Ovary (tissue), 10 donors: ENCODE measurements around the gene SF3B4. TPM values are rescaled to one million over a fixed set of nuclear protein-coding genes. Genes with fewer than 3 reads are reported as not detected.
A peak's percentile ranks its signal among the peaks of the same experiment; 100 is the strongest.

Experiments used
- DNase-seq, 5 donors: peaks; one replicate each; pipeline ENCODE4 v3.0.0-alpha.2; 2019 to 2020
- H3K27ac ChIP-seq, 2 donors: fragments of 200-600 bp; one replicate each; pipeline versions ENCODE4 v1.5.1 to v1.8.0; 2019 to 2022
- H3K27me3 ChIP-seq: fragments of 200-600 bp; one replicate; pipeline ENCODE4 v1.8.0; 2022
- H3K36me3 ChIP-seq: fragments of 200-600 bp; sonication (generic); one replicate; pipeline ENCODE4 v1.5.1; 2019
- H3K4me1 ChIP-seq: one replicate; pipeline ENCODE4 v1.8.1; 2013; ENCODE audit warnings: mild to moderate bottlenecking, moderate library complexity; ENCODE audit not compliant: insufficient read depth
- H3K4me3 ChIP-seq: fragments of 200-600 bp; sonication (generic); one replicate; pipeline ENCODE4 v1.5.1; 2017
- H3K9me3 ChIP-seq, 2 donors: fragments of 200-600 bp in 1 of 2; sonication (generic) in 1 of 2; one replicate each; pipeline versions ENCODE4 v1.5.1 to v1.8.1; 2013 to 2019; ENCODE audit warnings: mild to moderate bottlenecking in 1 of 2, moderate library complexity in 1 of 2
- EP300 ChIP-seq: sonication (generic); formaldehyde crosslinking; IDR thresholded peaks from one replicate; pipeline ENCODE4 v1.6.1; 2017; ENCODE audit warnings: antibody characterized with exemption
- POLR2A ChIP-seq: fragments of 450-650 bp; IDR thresholded peaks from one replicate; pipeline ENCODE4 v1.6.1; 2017; ENCODE audit warnings: antibody characterized with exemption, mild to moderate bottlenecking, moderate library complexity
- WGBS, 3 donors: extraction: QIAGEN DNeasy Blood & Tissue Kit in 1 of 3; methylation state at CpG; one replicate each; pipeline versions ENCODE4 v1.1.5 to v1.1.7; 2013 to 2017; 5-methylcytosine and 5-hydroxymethylcytosine counted together
- intact Hi-C, 4 donors: fragments of 100-400 bp; cut with DNase I; formaldehyde crosslinking; loops; one replicate each; pipeline versions ENCODE4 v1.11.0 to v1.15.1; 2022 to 2023
- long read RNA-seq, 3 donors: library from polyadenylated mRNA in 2 of 3; unstranded in 2 of 3; transcript quantifications; one replicate each; pipeline ENCODE4 v2.0.0 and lab custom pipeline, GENCODE V29; 2021 to 2026
- polyA plus RNA-seq, 2 donors: library from polyadenylated mRNA; stranded (reverse); fragments of 200-250 nt in 1 of 2; fragments of 350-450 nt in 1 of 2; fragmentation: Illumina TruSeq in 1 of 2; extraction: RNeasy Lipid Tissue Mini Kit (QIAGEN cat#74804) in 1 of 2; gene quantifications; one replicate each; pipeline ENCODE4 v1.2.3, GENCODE V29; 2013 to 2014
- total RNA-seq, 7 donors: library from RNA; depleted of rRNA in 2 of 7; stranded (reverse); fragments of >200 nt in 2 of 7; fragmentation: NEBNext Ultra II Directional in 3 of 7; extraction: Animal tissue kit (Norgen Biotek cat#: 25700) in 3 of 7; gene quantifications; one replicate each; pipeline versions ENCODE4 v1.1.0 to v1.2.4, GENCODE V29; 2016 to 2023
- TF ChIP-seq, protein P1 (sequence below), 3 donors: fragments of 450-650 bp in 2 of 3; fragments of 200-600 bp in 1 of 3; IDR thresholded peaks; one replicate each; pipeline versions ENCODE4 v1.5.1 to v1.8.0; 2016 to 2022; ENCODE audit warnings: antibody characterized with exemption in 3 of 3, mild to moderate bottlenecking in 1 of 3
- donor health status: DM: no; HTN: no; CAD: no; lungs with moderate emphysema.
- donor health status: DM: no; HTN: no; CAD: no.
- donor health status: Bipolar disorder and iron deficiency.
- donor health status: DM: yes; HTN: yes; CAD: no.
- donor health status: DM: no; HTN: no; CAD: no.
- donor health status: DM: yes; HTN: yes; CAD: no.

Gene SF3B4, protein sequence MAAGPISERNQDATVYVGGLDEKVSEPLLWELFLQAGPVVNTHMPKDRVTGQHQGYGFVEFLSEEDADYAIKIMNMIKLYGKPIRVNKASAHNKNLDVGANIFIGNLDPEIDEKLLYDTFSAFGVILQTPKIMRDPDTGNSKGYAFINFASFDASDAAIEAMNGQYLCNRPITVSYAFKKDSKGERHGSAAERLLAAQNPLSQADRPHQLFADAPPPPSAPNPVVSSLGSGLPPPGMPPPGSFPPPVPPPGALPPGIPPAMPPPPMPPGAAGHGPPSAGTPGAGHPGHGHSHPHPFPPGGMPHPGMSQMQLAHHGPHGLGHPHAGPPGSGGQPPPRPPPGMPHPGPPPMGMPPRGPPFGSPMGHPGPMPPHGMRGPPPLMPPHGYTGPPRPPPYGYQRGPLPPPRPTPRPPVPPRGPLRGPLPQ
- total RNA-seq, result 10 to 100 TPM in 5 of 7 donors, 1 to 10 TPM in 2; 9.2 to 70.2 (median 57.8) TPM
- polyA plus RNA-seq, result 10 to 100 TPM; 35.8 to 91.4 TPM
- long read RNA-seq, donor 1, transcript SF3B4-201 (6 exons, 2,085 nt), result major isoform, 112 of 120 reads
- long read RNA-seq, donor 1, partial matches to known transcripts, result 8 of 120 reads
- long read RNA-seq, donor 1, other reads (novel, unspliced or antisense), result 0 of 120 reads
- long read RNA-seq, donor 2, transcript SF3B4-201 (6 exons, 2,085 nt), result major isoform, 36 of 56 reads
- long read RNA-seq, donor 2, partial matches to known transcripts, result 20 of 56 reads
- long read RNA-seq, donor 2, other reads (novel, unspliced or antisense), result 0 of 56 reads
- long read RNA-seq, donor 3, transcript SF3B4-201 (6 exons, 2,085 nt), result major isoform, 86 of 95 reads
- long read RNA-seq, donor 3, partial matches to known transcripts, result 5 of 95 reads
- long read RNA-seq, donor 3, other reads (novel, unspliced or antisense), result 4 of 95 reads

DNA sequence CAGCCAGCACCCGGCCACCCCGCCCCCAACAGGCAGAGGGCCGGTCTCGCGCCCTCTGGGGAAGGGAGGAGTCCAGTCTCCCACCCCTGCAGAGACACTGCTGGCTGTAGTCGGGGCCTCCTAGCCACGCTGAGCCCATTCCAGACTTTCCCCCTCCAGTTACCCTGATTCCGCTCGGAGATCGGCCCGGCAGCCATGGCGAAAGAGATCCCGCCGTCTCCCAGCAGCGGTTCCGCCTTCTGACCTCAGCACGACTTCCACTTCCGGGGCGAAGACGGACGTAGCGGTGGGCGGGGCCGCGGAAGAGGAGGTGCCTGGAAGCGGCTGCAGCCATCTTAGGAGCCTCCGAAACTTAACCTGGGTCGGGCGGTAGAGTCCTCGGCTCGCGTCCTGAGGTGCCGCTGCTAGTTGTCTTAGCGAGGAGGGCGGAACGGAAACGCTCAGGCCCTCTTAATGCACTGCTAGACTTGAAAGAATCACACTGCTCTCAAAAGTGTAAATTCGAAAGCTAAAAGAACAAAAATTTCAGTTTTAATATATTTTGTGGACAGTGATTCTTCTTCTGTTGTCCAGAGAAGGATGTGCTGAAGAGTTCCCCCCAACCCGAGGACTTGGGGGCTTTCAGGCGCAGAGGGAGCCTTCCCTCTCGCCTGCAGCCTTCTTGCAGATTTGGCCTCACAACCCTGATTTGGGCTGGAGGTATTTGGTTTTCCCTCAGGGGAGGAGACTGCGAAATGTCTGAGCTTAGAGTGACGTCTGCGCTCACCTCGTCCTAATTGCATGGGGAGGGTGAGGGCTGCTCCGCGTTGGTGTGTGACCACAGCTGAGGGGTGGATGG is at the start of gene SF3B4:
SF3B4 (minus strand) TSS at position 241 of the 838 bp plus-strand sequence; CDS start at position 197, 44 bp downstream.
- intact Hi-C loops, result no loop called here
- peak; percentile 95 to 97 (median 96) for DNase-seq
- Histone ChIP-seq H3K27ac (peak within 1 kb of the TSS; percentile 63 to 91), H3K9me3 (no peaks in the 10 kb centered on the region), H3K4me1 (peaks cover 16% of the 10 kb centered on the region), H3K36me3 (no peaks in the 10 kb centered on the region), H3K27me3 (no peaks in the 10 kb centered on the region), H3K4me3 (peak within 1 kb of the TSS; percentile 80)
- WGBS, 3 donors, result 0% methylated on average over 47 of the region's 47 CpGs
- peak; percentile 99 for TF ChIP-seq POLR2A
- TF ChIP-seq, protein P1, sequence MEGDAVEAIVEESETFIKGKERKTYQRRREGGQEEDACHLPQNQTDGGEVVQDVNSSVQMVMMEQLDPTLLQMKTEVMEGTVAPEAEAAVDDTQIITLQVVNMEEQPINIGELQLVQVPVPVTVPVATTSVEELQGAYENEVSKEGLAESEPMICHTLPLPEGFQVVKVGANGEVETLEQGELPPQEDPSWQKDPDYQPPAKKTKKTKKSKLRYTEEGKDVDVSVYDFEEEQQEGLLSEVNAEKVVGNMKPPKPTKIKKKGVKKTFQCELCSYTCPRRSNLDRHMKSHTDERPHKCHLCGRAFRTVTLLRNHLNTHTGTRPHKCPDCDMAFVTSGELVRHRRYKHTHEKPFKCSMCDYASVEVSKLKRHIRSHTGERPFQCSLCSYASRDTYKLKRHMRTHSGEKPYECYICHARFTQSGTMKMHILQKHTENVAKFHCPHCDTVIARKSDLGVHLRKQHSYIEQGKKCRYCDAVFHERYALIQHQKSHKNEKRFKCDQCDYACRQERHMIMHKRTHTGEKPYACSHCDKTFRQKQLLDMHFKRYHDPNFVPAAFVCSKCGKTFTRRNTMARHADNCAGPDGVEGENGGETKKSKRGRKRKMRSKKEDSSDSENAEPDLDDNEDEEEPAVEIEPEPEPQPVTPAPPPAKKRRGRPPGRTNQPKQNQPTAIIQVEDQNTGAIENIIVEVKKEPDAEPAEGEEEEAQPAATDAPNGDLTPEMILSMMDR (IDR thresholded peaks at IDR 0.05), result peak in 1 of 3 donors; percentile 15
- no peak for TF ChIP-seq EP300

DNA sequence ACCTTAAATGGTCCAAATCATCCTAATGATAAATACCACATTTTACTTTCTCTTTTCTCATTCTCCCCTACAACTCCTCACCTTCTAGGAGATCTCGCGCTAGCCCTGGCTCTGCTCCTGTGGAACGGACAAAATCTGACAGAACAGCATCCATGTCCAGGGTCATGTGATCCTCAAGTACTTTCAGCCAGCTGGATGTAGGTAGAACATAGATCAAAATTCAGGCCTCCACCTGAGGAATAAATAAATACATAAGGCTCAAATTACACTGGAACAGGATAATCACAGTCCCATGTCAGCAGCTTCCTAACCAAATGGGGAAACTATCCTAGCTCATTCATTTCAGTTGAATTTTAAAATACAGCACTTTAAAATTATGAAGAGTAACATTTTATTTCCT is 49.7 kb upstream of the SF3B4 start:
- intact Hi-C loops, result no loop called here

DNA sequence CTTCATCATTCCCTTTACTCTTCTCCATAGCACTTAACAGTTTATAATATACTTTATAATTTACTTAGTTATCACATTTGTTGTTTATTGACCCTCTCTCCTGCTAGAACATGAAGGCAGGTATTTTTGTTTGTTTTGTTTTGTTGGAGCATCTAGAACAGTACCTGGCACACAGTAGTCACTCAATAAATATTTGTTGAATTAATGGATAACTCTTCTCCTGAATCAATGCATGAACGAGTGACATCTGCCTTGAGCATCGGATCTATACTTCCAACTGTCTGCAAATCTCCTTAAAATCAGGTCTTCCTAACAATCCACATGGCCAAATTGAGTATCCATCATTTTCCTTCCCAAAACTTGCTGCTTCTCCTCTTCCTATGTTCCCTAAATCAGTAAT is 44.9 kb upstream of the SF3B4 start:
- no peaks in the 10 kb centered on the region for H3K36me3 ChIP-seq
- no peaks in the 10 kb centered on the region for H3K4me1 ChIP-seq
- DNase-seq, result no peak
- WGBS, 3 donors, result 92 to 94% (median 92%) methylated on average over 2 of the region's 2 CpGs
- intact Hi-C loops, result no loop called here
- no peaks in the 10 kb centered on the region for H3K27me3 ChIP-seq
- H3K27ac ChIP-seq, result no peak overlapping the region
- TF ChIP-seq POLR2A, result no peak
- TF ChIP-seq, protein P1 (IDR thresholded peaks at IDR 0.05), result no peak
- no peak for TF ChIP-seq EP300
- no peak overlapping the region for H3K4me3 ChIP-seq
- no peaks in the 10 kb centered on the region for H3K9me3 ChIP-seq

More for the DNA sequence above, 49.7 kb upstream of the SF3B4 start:
- TF ChIP-seq EP300 (no peak), POLR2A (no peak)
- TF ChIP-seq, protein P1 (IDR thresholded peaks at IDR 0.05), result no peak
- no peaks in the 10 kb centered on the region for H3K4me1 ChIP-seq
- no peaks in the 10 kb centered on the region for H3K36me3 ChIP-seq
- no peak for DNase-seq
- H3K27ac ChIP-seq, result no peak overlapping the region
- H3K27me3 ChIP-seq, result no peaks in the 10 kb centered on the region
- no peaks in the 10 kb centered on the region for H3K9me3 ChIP-seq
- H3K4me3 ChIP-seq, result no peak overlapping the region
- WGBS, 3 donors, result 88 to 96% (median 91%) methylated on average over 3 of the region's 3 CpGs

DNA sequence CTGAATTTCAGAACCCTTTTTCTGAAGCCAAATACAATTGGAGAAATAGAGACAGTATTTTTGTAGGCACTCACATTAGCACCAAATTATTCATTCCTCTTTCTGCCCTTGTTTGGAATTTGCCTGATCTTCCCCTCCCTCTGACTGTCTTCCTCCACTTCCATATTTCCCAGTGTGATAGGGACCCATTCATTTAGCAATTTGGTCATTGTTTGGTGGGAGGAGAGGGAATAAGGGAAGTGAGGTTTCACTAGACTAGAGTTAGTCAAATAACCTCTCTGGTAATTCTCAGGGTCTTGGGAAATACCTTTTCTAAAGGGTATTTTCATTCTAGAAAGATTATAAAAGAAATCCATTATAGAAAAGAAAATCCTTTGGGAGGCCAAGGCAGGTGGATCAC is 40.0 kb upstream of the SF3B4 start:
- Histone ChIP-seq H3K4me3 (no peak overlapping the region), H3K9me3 (no peaks in the 10 kb centered on the region), H3K27me3 (no peaks in the 10 kb centered on the region), H3K27ac (no peak overlapping the region), H3K36me3 (no peaks in the 10 kb centered on the region), H3K4me1 (peaks cover 7% of the 10 kb centered on the region)
- TF ChIP-seq, protein P1 (IDR thresholded peaks at IDR 0.05), result no peak
- TF ChIP-seq POLR2A (no peak), EP300 (no peak)
- intact Hi-C loops, result loop anchor here in 1 of 4 donors (10.0 kb wide), 1 partner anchor 47 kb away; the partner anchor contains the start of gene OTUD7B
- no peak for DNase-seq
